Keratinocyte (primary cell): ENCODE measurements around the gene CENPO. TPM values are rescaled to one million over a fixed set of nuclear protein-coding genes. Genes with fewer than 3 reads are reported as not detected.
"Not testable (repeated sequence)": the region's sequence is repeated elsewhere in the genome, so short reads cannot be mapped to it uniquely, and the experiment has no call there.

ENCODE experiments used
- DNase-seq: peaks from one replicate; pipeline ENCODE4 v3.0.0-alpha.2; 2011; ENCODE audit warnings: low read depth, missing footprints, low spot score
- FAIRE-seq: peaks from 2 replicates; lab custom pipeline; 2011; peaks lifted over from hg19 to GRCh38; lab: Jason Lieb, UNC
- H2AFZ ChIP-seq: 2 replicates; pipeline ENCODE4 v1.6.0; 2012; ENCODE audit warnings: low read length, control low read depth, inconsistent platforms; ENCODE audit not compliant: control insufficient read depth
- H3K27ac ChIP-seq: 2 replicates; pipeline ENCODE4 v1.5.1; 2011; ENCODE audit warnings: low read length; ENCODE audit not compliant: control insufficient read depth, insufficient read depth
- H3K27me3 ChIP-seq: 3 replicates; pipeline ENCODE4 v1.6.0; 2011; ENCODE audit warnings: low read length; ENCODE audit not compliant: control insufficient read depth, insufficient read depth; ENCODE audit errors: extremely low read depth
- H3K36me3 ChIP-seq, 2 experiments: 2 replicates in 1 of 2; 3 replicates in 1 of 2; pipeline ENCODE4 v1.5.1; 2011; ENCODE audit warnings: low read length in 2 of 2, mild to moderate bottlenecking in 1 of 2; ENCODE audit not compliant: control insufficient read depth in 2 of 2, insufficient read depth in 2 of 2; ENCODE audit errors: extremely low read depth in 1 of 2
- H3K4me1 ChIP-seq: 3 replicates; pipeline ENCODE4 v1.5.1; 2011; ENCODE audit warnings: low read length; ENCODE audit not compliant: control insufficient read depth, insufficient read depth; ENCODE audit errors: extremely low read depth
- H3K4me2 ChIP-seq: 3 replicates; pipeline ENCODE4 v1.6.0; 2011; ENCODE audit warnings: low read depth, low read length; ENCODE audit not compliant: control insufficient read depth, insufficient read depth; ENCODE audit errors: extremely low read depth
- H3K4me3 ChIP-seq, 3 experiments: fragments of 200-600 bp in 1 of 3; sonication (generic) in 1 of 3; 2 replicates in 2 of 3; 3 replicates in 1 of 3; pipeline ENCODE4 v1.5.1; 2011 to 2016; ENCODE audit warnings: low read length in 3 of 3, mild to moderate bottlenecking in 3 of 3, control low read depth in 2 of 3, inconsistent platforms in 1 of 3, low read depth in 1 of 3, mixed read lengths in 1 of 3, mixed run types in 1 of 3, moderate library complexity in 1 of 3; ENCODE audit not compliant: control insufficient read depth in 2 of 3, insufficient read depth in 2 of 3; ENCODE audit errors: extremely low read depth in 1 of 3
- H3K79me2 ChIP-seq: 2 replicates; pipeline ENCODE4 v1.6.0; 2012; ENCODE audit warnings: low read length; ENCODE audit not compliant: control insufficient read depth, insufficient read depth
- H3K9ac ChIP-seq: 3 replicates; pipeline ENCODE4 v1.6.0; 2011; ENCODE audit warnings: low read length; ENCODE audit not compliant: control insufficient read depth, insufficient read depth; ENCODE audit errors: extremely low read depth
- H3K9me1 ChIP-seq: 3 replicates; pipeline ENCODE4 v1.6.0; 2011; ENCODE audit warnings: low read length; ENCODE audit not compliant: control insufficient read depth, insufficient read depth; ENCODE audit errors: extremely low read depth
- H3K9me3 ChIP-seq: 2 replicates; pipeline ENCODE4 v1.5.1; 2012; ENCODE audit warnings: low read depth, low read length; ENCODE audit not compliant: control insufficient read depth
- H4K20me1 ChIP-seq: 3 replicates; pipeline ENCODE4 v1.6.0; 2011; ENCODE audit warnings: low read length; ENCODE audit not compliant: control insufficient read depth, insufficient read depth; ENCODE audit errors: extremely low read depth
- CTCF ChIP-seq, 3 experiments: IDR thresholded peaks in 1 of 3; conservative IDR thresholded peaks in 1 of 3; optimal IDR thresholded peaks in 1 of 3; 2 replicates in 2 of 3; 3 replicates in 1 of 3; pipeline versions ENCODE3 to v1.5.1; 2011; ENCODE audit warnings: low read length in 3 of 3, mild to moderate bottlenecking in 3 of 3, moderate library complexity in 2 of 3, control low read depth in 1 of 3, inconsistent platforms in 1 of 3; ENCODE audit not compliant: insufficient read depth in 2 of 3; ENCODE audit errors: extremely low read depth in 1 of 3
- EZH2 ChIP-seq: IDR thresholded peaks from one replicate; pipeline ENCODE4 v1.6.1; 2012; ENCODE audit warnings: inconsistent platforms, mild to moderate bottlenecking, low read length, moderate library complexity
- dilution Hi-C: fragments of 300-500 bp; cut with MboI; formaldehyde crosslinking; loops from one replicate; pipeline ENCODE4 v1.7.0; 2020; ENCODE audit warnings: low sequenced_read_pairs; ENCODE audit not compliant: extremely low pct_ligation_motif_present
- polyA plus RNA-seq, 5 experiments: library from polyadenylated mRNA; depleted of rRNA in 3 of 5; stranded (reverse) in 3 of 5; stranded (forward) in 1 of 5; unstranded in 1 of 5; fragments of >200 nt; gene quantifications; 1 replicate in 1 of 5; 2 replicates in 3 of 5; 3 replicates in 1 of 5; pipeline versions ENCODE4 v1.2.1 to v1.2.3, GENCODE V29; 2011 to 2012; ENCODE audit warnings: missing spikeins in 2 of 5, low read depth in 1 of 5, low replicate concordance in 1 of 5

CENPO gene
- polyA plus RNA-seq, 1 donor (not counting 4 experiments of a cell fraction or from before 2014, with no cell fraction given), result 12.1 TPM

- H2AFZ ChIP-seq, result peak overlapping the region; percentile 99
These were observed 673 bp downstream of the CENPO start for GRCh38 chr2:24793761-24794435.

DNA sequence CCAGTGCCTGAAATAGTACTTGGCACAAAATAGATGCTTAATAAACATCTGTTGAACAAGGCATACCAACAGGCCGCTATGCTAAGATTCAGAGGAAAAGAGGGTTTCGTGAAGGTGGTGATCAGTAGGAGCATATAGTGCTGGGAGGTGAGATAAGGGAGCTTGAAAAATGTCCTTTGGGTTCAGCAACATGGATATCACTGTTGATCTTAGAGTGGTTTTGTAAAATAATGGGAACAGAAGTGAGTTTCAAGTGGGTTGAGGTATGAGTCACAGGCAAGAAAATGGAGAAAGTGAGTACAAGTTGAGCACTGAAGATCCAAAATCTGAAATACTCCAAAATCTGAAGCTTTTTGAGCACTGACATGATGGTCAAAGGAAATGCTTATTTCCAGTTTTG lies 4.4 kb downstream of the CENPO start:
- TF ChIP-seq CTCF (optimal IDR thresholded peaks at IDR 0.05 in 1 of 3, IDR thresholded peaks at IDR 0.05 in 1 of 3, conservative IDR thresholded peaks at IDR 0.05 in 1 of 3; ENCODE audit: extremely low read depth in 1 of 3, insufficient read depth in 2 of 3, low read length in 3 of 3), result no peak
- no peak for TF ChIP-seq EZH2
- no peaks in the 10 kb centered on the region for H4K20me1 ChIP-seq
- H3K4me2 ChIP-seq, result no peak overlapping the region
- peaks cover 16% of the 10 kb centered on the region for H3K4me1 ChIP-seq
- DNase-seq (no peak), FAIRE-seq (no peak)
- no peak overlapping the region for H3K27ac ChIP-seq
- peaks cover 59% of the 10 kb centered on the region for H3K79me2 ChIP-seq
- H3K9me1 ChIP-seq, result no peaks in the 10 kb centered on the region
- H3K36me3 ChIP-seq, result peaks cover 2 to 8% of the 10 kb centered on the region in 2 experiments
- no peak overlapping the region for H3K4me3 ChIP-seq
- no peak overlapping the region for H3K9ac ChIP-seq
- H3K27me3 ChIP-seq, result no peaks in the 10 kb centered on the region
- no peaks in the 10 kb centered on the region for H3K9me3 ChIP-seq
- H2AFZ ChIP-seq, result no peak overlapping the region
- dilution Hi-C loops, result no loop called here

More at GRCh38 chr2:24793761-24794435, 673 bp downstream of the CENPO start:
- dilution Hi-C loops, result no loop called here
- H3K4me2 ChIP-seq, result peak overlapping the region; percentile 93
- H3K4me1 ChIP-seq, result peaks cover 26% of the 10 kb centered on the region
- no peaks in the 10 kb centered on the region for H3K9me3 ChIP-seq
- peak overlapping the region; percentile 81 to 92 (median 90) for H3K4me3 ChIP-seq
- H3K9ac ChIP-seq, result peak overlapping the region; percentile 99
- FAIRE-seq (no peak), DNase-seq (no peak)
- no peaks in the 10 kb centered on the region for H4K20me1 ChIP-seq
- H3K9me1 ChIP-seq, result no peaks in the 10 kb centered on the region
- peak overlapping the region; percentile 99 for H3K27ac ChIP-seq
- H3K27me3 ChIP-seq, result no peaks in the 10 kb centered on the region
- peaks cover 1 to 3% of the 10 kb centered on the region in 2 experiments for H3K36me3 ChIP-seq
- H3K79me2 ChIP-seq, result peaks cover 50% of the 10 kb centered on the region
- TF ChIP-seq EZH2, result no peak
- no peak for TF ChIP-seq CTCF (optimal IDR thresholded peaks at IDR 0.05 in 1 of 3, IDR thresholded peaks at IDR 0.05 in 1 of 3, conservative IDR thresholded peaks at IDR 0.05 in 1 of 3; ENCODE audit: extremely low read depth in 1 of 3, insufficient read depth in 2 of 3, low read length in 3 of 3)

DNA sequence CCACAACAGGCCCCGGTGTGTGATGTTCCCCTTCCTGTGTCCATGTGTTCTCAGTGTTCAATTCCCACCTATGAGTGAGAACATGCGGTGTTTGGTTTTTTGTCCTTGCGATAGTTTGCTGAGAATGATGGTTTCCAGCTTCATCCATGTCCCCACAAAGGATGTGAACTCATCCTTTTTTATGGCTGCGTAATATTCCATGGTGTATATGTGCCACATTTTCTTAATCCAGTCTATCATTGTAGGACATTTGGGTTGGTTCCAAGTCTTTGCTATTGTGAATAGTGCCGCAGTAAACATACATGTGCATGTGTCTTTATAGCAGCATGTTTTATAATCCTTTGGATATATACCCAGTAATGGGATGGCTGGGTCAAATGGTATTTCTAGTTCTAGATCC lies 7.3 kb downstream of the CENPO start:
- H3K4me3 ChIP-seq, H3K27me3 ChIP-seq, H3K36me3 ChIP-seq, H3K9me1 ChIP-seq, H3K4me1 ChIP-seq, dilution Hi-C loops, H3K9me3 ChIP-seq, H2AFZ ChIP-seq, DNase-seq, H3K27ac ChIP-seq, FAIRE-seq, H3K4me2 ChIP-seq, H3K9ac ChIP-seq, H4K20me1 ChIP-seq: not testable (repeated sequence)
- H3K79me2 ChIP-seq, result peaks cover 41% of the 10 kb centered on the region
